GM19035 (cell line): ENCODE data around the gene SH3GLB1.
"Not testable (repeated sequence)": the region's sequence is repeated elsewhere in the genome, so short reads cannot be mapped to it uniquely, and the experiment has no call there.

Experiments
- ATAC-seq: cut with Tn5 transposase; IDR thresholded peaks from one replicate; pipeline ENCODE4 v1.9.1; 2021; ENCODE audit not compliant: unreplicated experiment

Gene SH3GLB1

DNA sequence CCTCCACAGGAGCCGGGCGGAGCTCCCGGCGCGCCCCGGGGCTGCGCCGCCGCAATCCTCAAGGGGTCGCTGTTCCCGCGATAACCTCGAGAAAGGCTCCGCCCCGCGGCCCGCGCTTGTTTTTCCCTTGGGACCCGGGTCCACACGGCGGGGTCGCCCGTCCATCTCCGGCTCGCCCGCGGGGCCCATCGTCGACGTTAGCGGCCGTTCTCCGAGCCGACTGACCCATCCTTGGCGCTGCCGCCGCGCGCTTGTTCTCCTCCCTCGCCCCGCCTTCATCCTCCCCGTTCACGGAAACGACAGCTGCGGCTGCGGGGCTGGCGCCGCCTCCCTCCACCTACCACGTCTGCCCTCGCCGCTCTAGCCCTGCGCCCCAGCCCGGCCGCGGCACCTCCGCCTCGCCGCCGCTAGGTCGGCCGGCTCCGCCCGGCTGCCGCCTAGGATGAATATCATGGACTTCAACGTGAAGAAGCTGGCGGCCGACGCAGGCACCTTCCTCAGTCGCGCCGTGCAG, at the start of gene SH3GLB1:
Gene SH3GLB1 (plus strand): TSS at position 119 of the 514 bp plus-strand sequence. CDS start 324 bp downstream, at position 443.
- ATAC-seq: peak; percentile 87

DNA sequence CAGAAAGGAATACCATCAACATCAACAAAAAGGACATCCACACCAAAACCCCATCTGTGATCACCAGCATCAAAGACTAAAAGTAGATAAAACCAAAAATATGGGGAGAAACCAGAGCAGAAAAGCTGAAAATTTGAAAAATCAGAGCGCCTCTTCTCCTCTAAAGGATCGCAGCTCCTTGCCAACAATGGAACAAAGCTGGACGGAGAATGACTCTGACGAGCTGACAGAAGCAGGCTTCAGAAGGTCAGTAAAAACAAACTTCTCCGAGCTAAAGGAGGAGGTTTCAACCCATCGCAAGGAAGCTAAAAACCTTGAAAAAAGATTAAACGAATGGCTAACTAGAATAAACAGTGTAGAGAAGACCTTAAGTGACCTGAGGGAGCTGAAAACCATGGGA, 46.0 kb upstream of the SH3GLB1 start:
- ATAC-seq: not testable (repeated sequence)

DNA sequence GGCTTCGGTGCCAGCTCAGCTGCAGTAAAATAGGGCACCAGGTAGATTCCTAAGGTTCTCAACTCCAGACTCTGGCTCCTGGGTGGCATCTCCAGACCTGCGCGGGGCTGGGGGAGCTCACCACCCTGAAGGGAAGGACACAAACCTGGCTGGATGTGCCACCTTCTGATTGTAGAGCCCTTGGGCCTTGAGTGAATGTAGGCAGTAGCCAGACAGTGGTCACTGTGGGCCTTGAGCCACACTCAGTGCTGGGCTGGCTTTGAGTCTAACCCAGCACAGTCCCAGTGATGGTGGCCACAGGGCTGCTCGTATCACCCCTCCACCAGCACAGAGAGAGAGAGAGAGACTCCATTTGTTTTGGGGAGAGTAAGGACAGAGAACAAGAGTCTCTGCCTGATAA, 38.0 kb upstream of the SH3GLB1 start:
- no peak for ATAC-seq

DNA sequence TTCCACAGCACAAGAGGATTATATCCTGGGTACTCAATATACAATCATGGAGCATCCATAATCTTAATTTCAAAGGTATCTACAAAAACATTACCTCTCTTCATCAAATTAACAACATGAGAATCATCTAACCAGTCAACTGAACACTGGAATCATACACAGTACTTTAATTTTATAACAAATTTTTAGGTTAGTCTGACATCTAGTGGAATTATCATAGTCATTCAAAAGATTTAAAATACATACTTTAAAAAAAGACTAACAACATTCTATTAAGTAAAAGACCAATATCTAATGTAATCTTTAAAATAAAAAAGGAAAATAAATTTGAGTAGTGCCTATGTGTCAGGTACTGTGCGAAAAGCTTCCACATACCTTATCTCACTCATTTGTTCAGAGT, 16.8 kb upstream of the SH3GLB1 start:
- ATAC-seq: no peak

DNA sequence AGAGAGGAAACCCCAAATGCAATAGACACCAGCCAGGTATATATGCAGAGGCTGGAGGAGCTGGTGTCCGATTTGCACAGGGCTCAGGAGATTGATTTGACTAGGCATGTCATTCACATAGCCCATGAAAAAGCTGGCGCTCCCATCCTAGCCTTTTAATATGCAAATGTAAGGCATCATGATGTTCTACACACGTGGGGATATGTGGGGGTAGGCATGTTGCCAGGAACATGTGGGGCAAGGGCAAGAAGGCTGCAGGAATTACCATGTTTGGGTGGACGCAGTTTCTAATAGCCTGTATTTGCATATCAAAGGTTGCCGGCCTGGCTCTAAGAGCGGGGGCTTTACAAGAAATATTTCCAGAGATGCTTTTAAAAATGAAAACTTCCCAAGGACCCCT, 11.7 kb upstream of the SH3GLB1 start:
- ATAC-seq: no peak

DNA sequence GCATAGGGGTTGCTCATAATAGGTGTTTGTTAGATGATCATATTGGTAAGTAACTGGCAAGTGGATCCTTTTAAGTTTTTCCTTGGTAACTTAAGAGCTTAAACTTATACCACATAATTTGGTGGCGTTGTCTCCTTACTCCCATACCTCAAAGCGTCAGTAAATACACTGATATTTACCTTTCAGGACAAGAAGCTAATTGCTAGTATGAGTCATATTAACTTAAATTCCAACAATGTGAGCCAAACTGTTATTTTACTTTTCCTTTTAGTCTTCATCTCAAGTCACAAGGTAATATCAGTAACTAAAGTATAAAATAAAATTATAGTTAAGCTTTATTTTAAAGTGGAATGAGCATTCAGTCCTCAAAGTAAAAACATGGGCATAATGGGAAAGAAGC, 9.0 kb upstream of the SH3GLB1 start:
- ATAC-seq: no peak

DNA sequence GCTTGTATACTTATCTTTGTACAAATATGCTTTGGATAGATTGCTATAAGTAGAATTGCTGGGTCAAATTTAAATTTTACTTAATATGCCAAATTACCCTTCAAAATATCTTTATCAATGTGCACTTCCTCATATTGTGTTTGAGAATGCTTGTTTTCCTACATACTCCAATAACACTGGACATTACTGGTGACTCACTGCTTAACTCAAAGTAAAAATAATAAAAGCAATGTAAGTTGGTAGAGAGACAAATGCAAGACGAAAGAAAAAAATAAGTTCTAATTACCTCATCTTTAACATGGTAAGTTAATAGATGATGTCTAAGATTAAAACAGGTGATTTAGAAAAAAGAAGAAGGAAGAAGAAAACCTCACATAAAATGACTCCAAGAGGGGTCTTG, 7.9 kb upstream of the SH3GLB1 start:
- ATAC-seq: no peak

DNA sequence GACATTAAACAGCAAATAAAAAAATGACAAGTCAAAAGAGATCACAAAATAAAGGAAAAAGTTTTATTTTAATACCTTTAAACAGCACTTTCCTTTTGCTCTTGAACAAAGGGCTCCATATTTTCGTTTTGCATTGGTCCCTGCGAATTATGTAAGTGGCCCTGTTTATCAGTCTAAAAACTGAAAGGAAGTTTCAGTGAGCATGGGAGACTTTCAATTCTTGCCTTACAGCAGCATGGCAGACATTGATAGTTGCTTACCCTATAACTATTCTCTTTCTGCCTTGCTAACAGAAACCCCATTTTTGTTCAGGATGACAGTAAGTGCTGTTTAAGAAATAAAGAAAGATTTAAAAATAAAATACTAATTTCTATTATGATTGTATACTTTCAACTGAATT, 5.2 kb upstream of the SH3GLB1 start:
- ATAC-seq: no peak

DNA sequence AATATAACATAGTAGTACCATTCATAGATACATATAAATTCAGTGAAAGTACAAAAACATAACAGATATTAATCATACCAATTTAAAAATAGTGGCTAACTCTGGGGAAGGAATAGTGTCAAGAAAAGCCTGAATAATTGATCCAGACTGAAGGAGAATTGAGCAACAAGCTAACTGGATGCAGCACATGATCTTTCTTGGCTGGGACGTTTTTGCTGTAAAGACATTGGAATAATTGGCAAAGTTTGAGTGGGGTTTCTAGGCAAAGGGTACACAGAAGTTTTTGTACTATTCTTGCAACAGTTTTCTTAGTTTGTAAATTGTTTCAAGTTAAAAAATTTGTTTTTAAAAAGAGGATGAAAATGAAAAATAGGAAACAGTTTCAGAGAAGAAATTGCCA, 2.6 kb upstream of the SH3GLB1 start:
- ATAC-seq: no peak

DNA sequence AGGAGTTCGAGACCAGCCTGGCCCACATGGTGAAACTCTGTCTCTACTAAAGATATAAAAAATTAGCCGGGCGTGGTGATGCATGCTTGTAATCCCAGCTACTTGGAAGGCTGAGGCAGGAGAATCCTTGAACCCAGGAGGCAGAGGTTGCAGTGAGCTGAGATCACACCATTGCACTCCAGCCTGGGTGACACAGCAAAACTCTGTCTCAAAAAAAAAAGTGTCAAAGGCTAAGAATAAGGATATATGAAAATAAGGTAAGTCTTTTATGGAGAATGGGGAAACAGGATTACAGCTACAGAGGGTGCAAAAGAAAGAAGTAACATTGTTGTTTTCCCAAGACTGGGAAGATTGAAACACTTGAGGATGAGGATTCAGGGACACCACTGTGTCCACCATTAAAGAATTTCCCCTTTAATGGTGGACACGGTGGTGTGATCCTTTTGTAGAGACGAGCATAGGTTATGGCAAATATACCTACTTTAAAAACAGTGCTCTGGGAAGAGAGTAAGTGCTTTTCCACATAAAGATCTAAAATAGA, 1.4 kb upstream of the SH3GLB1 start:
- not testable (repeated sequence) for ATAC-seq

DNA sequence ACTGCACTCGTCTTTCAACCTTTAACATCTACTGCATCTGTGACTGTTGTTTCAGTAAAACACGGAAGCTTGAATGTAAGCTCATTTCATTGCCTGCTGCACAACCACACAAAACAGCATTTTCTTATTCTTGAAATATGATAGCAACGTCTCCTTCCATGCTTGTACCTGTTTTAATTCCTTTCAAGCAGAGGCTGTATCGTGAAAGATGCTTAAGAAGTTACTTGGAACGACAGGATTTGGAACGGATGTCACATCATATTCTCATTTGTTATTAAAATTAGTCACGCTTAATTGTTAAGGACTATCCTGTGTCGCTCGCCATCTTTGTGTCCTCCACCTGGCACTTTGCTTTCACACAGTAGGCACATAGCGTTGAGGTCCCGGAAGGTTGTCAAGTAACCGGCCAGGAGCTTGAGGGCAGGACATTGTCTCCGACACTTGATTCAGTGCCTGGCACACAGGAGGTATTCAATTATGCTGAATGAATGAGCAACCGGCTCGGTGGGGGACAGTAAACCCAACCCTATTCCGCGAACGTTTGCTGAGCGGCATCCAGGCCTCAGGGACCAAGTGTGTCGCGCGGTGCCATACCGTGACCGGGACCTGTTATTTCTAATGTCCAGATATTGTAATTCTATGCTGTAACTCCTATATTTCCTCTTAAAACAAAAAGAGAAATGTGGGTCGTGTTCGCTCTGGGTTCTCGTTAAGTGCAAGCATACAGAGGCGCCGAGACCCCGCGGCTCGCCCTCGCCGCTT, 499 bp upstream of the SH3GLB1 start:
- peak; percentile 44 for ATAC-seq

DNA sequence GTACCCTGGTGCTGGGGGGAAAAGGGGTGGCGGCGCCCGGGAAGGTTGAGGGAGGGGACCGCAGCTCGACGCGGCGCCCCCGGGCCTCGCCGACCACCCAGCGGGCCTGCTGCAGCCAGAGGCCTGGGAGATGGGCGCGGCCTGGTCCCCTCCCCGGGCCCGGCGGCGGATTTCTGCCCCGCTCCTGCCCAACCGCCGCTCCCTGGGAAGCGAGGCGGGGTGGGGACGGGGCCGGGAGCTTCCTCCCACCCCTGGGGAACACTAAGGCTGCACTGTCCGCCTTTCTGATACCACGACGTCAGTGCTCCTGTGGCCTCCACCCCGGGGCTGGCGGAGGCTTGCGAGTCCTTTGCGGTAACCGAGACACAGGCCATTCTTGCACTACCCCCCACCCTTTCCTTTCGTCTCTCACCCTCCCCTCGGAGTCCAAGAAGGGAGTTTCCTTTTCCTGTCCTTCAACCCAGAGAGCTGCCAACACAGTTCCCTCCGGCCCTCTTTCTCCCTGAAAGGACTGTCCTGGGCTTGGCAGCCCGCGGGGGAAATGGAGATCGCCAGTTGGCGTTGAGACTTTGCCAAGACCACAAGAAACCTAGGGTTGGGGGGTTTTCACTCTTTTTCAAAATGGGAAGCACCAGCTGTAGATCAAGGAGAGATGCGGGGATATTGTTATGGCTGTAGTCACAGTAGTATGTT, 742 bp downstream of the SH3GLB1 start:
- ATAC-seq: peak; percentile 29

DNA sequence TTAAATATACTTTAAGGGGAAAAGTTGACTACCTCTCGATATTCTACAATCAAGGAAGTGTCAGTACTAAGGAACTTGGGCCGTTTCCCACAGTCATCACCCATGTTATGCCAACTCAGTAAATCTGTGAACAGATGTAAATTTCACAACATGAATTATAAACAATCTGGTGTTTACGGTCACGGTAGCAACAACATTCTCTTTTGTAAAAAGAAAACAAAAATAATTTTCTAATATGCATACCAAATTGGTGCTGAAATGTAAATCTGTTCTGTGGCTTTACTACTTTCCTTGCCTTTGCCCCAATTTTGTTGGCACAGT, 1.2 kb downstream of the SH3GLB1 start:
- ATAC-seq: no peak

DNA sequence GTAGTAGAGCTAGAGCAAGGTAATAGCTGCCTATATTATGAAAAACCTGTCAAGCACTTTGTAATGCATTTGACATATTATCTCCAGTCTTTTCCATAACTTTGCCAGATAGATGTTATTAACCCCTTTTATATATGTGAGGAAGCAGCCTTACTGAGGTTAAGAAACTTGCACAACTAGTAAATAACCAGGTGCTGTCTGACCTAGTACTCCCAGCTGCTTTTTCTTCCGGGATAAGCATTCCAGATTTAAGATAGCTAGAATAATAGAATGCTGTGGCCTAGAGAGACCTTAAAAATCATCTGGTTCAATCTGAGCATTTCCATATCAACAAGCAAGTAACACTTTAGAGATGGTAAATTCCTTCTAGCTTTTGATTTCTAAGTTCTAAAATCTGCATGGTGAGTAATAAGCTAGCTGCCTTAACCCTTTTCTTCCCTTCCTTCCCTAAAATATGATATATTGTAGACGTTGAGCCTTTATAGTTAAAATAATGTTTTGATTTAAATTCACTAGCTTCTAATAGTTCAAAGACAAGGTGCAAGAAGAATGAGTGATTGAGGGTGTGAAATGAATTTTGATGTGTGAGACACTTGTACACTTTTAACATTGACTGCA, 1.8 kb downstream of the SH3GLB1 start:
- no peak for ATAC-seq

DNA sequence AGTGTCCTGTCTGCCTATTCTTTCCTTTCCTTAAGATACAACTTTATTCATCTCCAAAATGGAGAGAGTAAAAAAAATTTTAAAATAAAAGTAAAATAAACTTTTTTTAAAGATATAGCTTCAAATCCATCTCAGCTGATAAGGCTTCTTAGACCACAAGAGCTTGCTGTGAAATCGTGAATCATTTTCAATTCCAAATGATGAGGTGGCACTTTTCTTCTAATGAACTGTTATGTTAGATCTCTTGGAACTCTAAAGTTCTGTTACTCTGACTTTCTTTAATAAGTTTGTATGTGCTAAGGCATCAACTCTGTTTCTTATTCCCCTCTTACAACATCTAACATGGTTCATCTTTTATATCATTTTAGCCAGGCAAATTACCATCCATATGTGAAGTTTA, 4.5 kb downstream of the SH3GLB1 start:
- no peak for ATAC-seq

DNA sequence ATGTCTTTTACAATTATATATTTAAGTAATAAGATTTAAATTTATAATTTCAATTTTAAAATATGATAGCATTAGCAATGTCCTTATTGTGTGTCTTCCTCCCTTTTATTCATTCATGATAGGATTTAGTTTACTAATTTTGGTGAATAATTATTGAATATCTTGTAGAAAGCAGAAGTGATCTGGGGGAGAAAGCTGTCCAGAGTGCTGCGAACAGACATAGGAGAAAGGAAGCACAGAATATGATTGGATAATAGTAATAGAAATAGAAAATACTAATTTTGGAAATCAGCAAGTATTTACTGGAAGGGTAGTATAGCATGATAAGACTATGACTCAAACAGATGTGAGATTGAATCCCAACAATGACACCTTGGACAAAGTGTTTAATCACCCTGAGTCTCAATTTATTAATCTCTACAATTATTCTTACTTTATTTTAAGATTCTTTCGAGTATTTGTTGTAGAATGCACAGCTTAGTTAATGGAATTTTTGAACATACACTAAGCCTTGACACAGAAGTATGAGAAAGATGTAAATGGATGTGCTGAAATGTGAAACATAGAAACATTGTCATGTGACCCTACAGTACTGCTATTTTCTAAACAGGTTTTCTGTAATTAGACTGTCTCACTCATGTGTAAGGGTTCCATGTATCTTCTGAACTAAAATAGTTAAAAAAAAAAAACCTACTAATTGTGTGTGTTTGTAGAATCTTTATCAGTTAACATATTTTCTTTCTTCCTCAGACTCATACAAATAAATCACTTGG, 7.9 kb downstream of the SH3GLB1 start:
- no peak for ATAC-seq

DNA sequence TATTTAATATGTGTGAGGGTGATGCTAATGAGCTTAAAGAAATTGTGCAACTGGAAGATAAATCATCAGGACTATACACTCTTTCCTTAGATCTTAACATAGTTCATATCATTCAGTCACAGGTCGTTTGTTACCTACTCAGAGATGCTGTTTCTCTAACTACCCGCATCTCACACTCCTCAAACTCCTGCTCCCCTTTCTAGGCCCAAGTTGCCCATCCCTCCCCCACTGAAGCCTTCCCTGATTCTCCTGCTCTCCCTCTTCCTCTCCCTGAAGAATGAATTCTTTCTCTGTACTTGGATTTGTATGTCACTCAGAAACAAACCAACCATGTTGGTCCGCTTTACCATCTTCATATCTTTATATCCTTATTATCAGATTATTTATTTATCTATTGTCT, 9.1 kb downstream of the SH3GLB1 start:
- ATAC-seq: no peak

DNA sequence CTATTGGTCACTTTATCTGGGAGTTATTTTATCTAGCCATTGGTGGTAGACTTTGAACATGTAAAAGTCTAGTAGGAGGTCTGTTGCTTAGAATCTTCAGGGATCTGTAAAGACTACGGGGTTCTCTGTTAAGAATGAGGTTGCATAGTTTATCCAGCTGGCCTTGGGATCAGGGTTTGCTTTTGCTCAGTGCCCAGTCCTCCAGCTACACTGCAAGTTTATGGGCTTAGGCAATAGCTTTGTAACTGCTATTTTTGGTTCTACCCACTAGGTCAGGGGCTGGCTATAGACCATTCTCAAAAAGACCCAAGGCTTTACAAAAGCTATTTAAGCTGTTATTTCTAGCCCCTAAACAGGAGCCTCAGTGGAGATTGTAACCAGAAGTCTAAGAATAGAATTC, 9.8 kb downstream of the SH3GLB1 start:
- no peak for ATAC-seq

DNA sequence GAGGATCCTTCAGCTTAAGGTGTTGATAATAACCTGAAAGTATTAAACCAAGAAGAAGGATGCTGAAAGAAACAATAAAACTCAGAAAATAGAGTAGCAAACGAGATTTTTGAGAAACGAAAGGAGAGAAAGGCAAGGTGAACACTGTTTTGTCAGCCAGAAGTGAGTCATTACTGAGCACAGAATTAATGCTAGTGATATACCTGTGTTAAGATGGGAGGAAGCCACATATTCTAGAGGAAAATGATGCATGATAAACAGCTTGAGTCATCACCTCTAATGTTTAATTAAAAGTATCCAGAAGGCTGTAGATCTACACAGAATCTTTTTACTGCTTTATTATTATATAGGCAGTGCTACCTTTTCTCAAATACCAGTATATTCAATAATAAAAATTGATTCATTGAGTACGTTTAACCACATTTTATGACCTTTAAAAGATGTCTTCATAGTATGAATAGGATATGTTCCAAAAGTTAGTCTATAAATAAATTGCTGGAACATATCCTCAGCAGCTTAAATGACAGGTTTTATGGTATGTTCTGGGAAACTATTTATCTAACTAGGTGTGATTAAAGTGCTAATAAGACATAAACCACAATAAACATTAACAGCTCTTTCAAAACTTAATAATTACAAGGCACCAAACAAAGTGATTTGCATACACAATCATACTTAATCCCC, 10.3 kb downstream of the SH3GLB1 start:
- ATAC-seq: no peak

DNA sequence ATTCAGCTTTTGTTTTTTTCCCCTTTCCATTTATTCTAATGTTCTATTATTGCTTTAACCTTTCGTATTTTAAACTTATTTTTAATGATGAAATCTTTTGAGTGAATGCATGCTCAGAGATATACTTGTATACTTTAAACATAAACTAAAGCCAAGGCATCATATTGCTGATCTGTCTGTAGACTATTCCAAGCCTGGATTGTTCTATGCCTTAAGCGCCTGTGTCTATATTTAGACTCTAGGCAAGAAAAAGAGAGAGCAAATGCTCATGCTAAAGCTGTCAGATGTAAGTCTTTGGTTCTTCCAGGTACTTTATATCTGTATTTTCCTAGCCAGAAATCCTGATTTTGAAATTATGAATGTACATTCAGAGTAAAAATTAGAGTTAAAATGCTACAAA, 14.4 kb downstream of the SH3GLB1 start:
- no peak for ATAC-seq

DNA sequence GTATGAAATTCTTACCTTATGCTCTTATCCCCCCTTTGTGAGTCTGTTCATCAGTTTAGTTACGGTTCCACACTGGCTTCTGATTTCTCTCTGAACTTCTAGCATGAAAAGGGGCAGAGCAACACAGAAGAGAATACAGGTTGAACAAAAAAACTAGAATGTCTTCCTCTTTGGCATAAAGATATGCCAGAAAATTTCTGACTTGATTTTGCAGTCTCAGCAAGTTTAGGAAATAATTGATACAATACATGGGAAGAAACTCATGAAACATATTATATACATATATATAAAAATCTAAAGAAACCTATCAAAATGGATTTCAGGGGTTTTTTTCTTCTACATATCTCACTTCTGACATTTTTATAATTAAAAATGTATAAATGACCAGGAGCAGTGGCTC, 27.0 kb downstream of the SH3GLB1 start:
- no peak for ATAC-seq
